ENCODE results near the gene SLC12A7.
"Not testable (repeated sequence)": the region's sequence is repeated elsewhere in the genome, so short reads cannot be mapped to it uniquely, and the experiment has no call there.

SLC12A7 gene

DNA sequence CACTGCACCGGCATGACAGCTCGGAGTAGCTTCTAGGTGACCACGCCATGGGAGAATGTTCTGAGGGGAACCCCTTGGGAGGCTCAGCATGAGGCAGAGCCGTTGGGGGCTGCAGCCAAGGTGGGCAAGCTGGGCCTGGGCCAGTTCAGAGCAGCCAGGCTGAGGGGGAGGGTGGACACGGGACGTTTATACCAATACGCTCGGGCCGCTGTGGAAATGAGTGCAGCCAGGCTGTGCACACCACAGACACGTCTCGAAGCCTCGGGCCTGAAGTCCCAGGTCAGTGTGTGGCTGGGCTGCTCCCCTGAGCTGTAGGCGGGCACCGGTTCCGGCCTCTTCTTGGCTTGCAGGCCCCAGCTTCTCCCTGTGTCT lies 28.9 kb upstream of the SLC12A7 start:
- DNase-seq (ENCODE audit: low spot score), result no peak

DNA sequence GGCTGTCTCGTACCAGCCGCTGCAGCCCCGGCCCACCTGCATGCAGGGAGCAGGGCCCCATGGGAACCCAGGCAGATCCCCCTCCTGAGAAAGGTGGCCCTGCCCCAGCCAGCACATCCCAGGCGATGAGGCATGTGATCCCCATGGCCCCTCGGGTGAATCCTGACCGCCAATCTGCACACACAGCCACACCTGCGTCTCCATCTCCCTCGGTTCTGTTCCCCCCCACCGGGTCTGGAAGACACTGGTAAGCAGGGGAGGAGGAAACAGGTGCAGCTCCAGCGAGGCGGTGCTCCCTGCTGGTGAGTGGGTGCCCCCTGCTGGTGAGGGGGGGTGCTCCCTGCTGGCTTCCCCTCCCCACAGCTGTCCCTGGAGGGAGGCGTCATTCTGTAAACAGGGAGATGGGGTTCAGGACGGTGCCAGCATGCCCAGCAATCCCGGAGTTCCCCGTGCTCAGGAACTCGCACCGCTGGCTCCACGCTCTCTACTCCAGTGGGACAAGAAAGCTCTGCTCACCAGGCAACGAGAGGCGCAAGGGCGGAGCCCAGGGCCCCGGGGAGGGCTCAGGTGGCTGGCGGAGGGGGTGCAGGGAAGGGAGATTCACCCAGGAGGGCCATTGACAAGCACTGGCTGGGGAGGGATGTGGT lies 28.4 kb upstream of the SLC12A7 start:
- DNase-seq (ENCODE audit: low spot score), result peak; percentile 58

DNA sequence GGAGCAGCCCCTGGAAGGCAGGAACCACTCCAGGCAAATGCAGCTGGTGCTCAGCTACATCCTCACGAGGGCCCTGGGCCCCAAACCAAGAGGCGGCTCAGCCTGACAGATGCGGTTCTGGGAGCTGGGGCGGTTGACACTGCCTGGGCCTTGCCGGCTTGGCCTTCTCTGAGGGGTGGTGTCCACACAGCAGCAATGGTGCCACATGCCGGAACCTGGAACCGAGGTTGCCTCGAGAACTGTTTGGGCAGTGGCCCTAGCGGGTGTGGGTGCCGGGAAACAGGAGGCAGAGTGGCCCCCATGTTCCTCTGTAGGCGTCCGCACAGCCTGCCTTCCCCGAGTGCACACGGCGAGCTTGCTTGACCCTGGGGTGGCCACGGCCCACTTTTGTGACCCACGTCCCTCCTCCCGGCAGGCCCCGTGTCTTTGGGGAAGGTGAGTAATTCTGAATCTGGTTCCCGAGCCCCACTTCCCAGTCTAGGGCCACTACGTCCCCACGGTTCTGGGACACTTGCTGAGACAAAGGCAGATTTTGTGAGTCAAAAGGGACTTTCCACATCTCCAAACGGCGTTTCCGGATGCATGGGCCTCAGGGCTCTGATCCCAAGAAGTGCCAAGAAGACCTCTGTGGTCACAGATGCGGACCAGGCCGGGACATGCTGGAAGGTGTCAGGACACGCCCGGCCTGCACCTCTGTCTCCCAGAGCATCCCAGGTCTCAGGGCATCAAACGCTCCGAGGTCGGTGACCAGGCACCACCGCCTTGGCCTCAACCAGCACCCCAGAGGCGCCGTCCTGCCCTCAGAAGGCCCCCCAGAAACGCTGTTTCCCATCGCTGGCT lies 27.7 kb upstream of the SLC12A7 start:
- DNase-seq (ENCODE audit: low spot score), result no peak

DNA sequence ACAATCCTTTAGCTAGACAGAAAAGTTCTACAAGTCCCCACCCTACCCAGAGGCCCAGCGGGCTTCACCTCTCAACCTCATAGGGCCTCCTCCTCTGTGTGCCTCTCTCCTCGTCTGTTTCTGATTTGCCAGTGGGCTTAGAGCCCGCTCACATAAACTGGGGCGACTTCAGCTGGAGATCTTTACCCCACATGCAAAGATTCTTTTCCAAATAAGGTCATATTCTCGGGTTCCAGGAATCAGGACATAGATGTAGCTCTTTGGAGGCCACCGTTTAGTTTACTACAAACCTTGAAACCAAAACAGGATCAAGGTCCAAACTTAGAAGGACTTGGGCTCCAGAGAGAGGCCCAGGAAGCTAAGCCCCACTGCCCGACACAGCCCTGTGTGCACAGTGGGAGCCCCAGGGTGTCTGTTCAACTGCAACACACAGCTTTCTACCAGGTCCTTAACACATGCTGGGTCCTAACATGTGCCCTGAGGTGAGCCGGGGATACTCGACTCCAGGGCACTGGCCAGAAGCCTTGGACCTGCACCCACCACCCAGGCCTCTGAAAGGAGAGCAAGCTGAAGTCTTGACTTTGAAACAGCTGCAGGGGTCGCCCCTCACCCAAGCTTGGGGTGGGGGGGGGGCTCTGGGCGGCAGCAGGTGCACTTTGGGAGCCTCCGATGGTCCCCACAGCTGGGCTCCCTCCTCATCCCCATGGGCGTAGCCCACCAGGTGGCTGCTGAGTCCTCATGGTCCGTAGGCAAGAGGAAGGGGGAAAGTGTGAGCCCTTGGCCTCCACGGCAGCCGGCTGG lies 26.8 kb upstream of the SLC12A7 start:
- no peak for DNase-seq (ENCODE audit: low spot score)

DNA sequence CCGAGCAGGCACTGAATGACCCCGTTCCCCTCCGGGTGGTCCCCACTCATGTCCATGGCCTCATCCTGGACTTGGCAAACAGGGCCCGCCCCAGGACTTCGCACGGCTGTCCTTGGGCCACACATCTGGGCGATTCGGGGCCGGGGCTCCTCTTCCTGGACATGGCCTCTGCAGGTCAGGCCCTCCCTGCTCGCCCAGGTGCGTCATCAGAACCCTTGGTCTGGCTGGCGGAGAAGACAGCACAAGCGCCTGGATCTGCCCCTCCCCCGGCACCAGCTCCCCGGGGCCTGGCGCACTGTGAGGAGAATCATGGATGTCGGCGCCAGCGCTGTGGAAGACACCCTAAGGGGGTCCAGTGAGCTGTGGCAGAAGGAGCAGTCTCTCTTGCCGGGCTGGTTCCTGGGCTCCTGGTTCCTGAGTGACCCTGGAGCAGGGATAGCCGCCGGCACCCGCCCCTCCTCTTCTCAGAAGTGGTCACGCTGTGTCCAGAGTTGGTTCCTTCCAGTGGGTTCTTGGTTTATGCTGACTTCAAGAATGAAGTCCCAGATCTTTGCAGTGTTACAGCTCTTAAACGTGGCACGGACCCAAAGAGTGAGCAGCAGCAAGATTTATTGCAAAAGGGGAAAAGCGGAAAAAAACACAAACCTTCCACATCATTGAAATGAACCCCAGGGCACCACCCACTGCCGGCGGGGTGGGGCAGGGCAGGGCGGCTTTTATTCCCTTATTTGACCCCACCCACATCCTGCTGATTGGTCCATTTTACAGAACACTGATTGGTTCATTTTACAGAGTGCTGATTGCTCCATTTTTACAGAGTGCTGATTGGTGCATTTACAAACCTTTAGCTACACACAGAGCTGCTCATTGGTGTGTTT lies 25.9 kb upstream of the SLC12A7 start:
- no peak for DNase-seq (ENCODE audit: low spot score)

DNA sequence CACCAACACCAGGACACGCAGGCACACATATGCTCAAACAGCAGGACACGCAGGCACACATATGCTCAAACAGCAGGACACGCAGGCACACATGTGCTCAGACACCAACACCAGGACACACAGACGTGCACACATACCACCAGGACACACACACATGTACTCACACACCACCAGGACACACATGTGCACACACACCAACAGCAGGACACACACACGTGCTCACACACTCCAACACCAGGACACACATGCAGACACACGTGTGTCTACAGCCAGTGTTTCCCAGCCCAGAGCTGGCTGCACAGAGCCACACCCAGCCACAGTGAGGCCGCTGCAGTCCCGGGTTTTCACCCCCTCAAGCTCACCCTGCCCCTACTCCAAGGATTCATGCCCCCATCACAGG lies 25.0 kb upstream of the SLC12A7 start:
- no peak for DNase-seq (ENCODE audit: low spot score)

DNA sequence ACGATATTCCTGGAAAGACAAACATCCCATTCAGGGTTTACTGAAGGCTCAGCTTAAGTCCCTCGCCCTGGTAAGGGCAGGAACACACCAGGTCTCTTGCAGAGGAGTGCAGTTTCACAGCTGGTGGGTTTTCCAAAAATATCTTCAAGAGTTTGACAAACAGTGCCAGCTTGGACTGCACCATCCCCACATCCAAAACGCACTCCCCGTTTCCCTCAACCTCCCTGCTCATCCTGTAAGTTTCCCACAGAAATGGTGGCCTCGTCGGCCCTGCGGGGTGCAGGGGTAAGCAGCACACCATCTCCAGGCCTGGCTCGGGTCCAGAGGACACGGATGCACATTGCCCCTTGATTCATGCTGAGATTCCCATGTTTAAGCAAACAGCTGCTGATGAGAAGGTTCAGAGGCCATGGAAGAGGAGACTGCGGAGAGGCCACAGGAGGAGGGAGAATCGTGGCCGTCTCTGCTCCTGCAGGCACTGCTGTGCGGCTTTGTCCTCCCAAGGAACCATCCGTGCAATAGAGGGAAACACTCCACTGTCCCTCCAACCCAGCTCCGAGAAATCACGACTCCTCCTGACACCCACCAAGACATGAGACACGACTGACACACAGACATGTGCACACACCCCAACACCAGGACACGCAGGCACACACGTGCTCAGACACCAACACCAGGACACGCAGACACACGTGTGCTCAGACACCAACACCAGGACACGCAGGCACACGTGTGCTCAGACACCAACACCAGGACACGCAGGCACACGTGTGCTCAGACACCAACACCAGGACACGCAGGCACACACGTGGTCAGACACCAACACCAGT lies 24.0 kb upstream of the SLC12A7 start:
- DNase-seq (ENCODE audit: low spot score), result no peak

DNA sequence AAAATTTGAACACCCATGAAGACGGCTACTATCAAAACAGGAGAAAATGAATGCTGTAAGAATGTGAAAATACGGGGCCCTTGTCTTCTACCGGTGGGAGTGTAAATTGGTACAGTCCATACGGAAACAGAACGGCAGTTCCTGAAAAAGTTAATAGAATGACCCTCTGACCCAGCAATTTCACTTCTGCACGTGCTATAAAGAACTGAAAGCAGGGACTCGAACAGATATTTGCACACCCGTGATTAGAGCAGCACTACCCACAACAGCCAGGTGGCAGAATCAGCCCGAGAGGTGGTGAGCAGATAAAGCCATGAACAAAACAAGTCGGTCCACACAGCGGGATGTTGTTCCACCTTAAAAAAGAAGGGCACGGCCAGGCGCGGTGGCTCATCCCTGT lies 22.6 kb upstream of the SLC12A7 start:
- DNase-seq (ENCODE audit: low spot score), result no peak

DNA sequence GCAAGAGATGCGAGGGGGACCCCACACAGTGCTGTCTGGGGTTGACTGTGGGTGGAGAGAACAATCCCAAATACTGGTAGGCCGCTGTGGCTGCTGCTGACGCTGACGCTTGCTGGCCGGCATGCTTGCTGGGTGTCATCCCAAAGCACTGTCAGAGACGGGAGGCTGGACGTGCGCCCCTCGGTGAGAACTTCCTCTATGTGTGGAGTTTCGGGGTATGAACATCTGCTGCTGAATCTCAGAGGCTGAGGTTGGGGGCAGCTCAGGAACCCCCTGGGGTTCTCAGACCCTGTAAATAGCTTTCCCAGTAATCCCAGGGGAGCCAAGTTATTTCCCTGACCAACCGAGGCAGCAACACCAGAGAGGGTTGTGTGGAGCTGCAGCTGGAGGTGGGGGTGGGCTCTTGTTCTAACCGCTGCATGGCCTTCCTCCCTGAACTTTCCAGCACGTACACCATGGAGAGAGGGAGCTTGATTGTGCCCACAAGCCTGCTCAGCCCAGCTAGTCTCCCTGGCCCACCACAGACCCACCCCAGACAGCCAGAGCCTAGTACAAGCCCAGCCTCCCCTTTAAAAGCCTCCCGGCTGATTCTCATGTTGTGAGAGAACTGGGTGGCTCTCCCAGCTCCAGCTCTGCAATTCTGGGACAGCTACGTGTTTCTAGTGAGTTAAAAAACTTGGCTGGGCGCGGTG lies 21.8 kb upstream of the SLC12A7 start:
- DNase-seq (ENCODE audit: low spot score), result no peak

DNA sequence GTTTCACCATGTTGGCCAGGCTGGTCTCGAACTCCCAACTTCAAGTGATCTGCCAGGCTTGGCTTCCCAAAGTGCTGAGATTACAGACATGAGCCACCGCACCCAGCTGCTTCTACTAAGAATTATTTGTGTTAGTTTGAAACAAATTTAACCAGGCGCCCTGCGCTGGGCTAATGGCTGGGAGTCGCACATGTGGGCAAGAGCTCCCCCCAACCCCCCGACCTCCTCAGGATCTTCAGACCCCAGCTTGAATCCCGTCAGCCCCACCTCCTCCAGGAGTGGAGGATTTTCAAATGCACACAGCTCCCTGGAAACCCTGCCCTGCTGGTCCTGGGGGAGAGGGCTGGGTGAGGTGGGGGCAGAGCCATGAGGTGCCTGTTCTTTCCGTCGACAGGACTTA lies 21.2 kb upstream of the SLC12A7 start:
- DNase-seq (ENCODE audit: low spot score), result no peak

DNA sequence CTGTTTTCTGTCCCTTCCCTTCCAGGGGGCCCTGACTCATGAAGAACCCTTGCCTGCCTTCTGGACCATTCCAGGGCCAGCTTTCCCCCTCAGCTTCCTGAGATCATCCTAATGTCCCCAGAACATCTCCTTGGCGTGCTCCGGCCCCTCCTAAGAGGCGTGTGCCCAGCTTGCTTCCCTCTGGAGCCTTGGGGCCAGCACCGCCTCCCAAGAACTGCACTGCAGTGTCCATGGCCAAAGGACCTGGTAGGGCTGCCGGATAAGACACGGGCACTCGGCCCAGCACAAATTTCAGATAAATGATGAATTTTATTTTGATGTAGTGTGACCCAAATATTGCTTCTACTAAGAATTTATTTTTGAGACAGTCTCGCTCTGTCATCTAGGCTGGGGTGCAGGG lies 20.7 kb upstream of the SLC12A7 start:
- DNase-seq (ENCODE audit: low spot score), result no peak

DNA sequence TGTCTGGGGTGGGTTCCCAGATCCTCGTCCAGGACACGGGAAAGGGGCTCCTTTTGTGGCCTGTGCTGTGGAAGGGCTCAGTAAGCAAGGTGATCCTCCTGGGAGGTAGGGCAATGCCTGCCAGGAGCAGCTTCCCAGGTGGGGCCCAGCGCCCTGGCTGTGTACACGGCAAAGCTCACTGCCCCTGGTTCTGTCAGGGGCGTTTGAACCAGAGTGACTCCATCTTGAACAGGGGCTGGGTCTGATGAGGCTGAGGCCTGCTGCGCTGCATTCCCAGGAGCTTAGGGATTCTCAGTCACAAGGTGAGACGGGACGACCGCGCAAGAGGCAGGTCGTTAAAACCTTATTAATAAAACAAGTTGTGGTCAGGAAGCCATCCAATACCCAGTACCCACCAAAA lies 19.9 kb upstream of the SLC12A7 start:
- DNase-seq (ENCODE audit: low spot score), result no peak

DNA sequence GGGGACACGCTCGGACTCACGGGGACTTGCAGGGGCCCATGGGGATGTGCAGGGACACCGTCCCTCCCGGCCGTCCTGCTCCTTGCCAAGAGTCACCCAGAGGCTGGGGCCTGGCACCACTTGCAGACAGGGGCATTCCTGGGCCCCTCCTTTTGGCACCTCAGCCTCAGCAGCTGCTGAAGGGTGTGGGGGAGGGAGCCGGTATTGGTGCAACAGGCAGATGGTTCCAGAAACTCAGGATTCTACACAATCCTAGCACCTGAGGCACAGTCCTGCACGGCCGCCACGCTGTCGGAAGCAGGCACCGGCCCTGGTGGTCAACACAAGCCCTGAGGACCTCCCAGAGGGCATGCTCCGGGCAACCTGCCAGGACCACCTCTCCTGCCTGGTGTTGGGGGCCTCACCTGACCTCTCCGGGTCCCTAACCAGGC lies 19.3 kb upstream of the SLC12A7 start:
- no peak for DNase-seq (ENCODE audit: low spot score)

DNA sequence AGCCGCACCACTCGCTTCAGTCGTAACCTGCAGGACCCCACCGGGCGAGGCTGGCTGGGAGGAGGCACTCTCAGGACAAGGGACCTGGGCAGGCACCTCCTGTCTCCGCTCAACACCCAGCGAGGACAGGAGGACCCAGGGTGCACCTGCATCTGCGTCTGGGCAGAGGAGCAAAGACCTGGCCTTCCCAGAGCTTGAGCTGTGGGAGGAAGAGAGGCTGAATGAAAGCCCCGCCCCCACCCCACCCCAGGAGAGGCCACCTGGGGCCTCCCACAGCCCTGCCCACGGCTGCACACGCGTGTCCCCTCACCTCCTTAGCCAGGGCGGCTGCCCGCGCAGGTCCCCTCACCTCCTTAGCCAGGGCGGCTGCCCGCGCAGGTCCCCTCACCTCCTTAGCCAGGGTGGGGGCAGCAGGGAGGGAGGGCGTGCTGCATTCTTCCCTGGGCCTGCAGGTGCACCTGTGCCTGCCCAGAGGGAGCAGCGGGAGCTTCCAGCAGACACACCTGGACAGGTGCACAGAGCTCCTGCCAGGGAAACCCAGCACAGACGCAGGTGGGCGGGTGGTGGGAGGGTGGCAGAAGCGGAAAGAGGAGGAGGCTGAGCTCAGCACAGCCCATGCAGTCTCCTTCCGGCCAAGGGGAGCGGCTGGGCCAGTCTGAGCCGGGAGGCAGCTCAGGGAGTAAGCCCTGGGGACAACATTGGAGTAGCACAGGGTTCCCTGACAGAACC lies 18.5 kb upstream of the SLC12A7 start:
- DNase-seq (ENCODE audit: low spot score), result no peak

DNA sequence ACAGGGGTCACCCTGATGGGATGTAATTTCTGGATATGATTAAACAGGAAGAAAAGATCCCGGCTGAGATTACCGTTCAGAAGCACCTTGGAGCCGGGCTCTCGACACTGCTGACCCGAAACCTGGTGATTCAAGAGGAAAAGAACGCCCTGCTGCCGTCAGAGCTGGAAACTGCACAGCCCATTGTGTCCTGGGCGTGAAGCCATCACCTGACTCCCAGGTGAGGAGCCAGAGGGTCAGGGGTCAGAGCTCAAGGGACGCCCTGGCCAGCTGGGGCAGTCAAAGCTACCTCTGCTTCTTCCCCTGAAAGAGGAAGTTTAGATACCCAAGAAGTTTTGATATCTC lies 17.8 kb upstream of the SLC12A7 start:
- no peak for DNase-seq (ENCODE audit: low spot score)

DNA sequence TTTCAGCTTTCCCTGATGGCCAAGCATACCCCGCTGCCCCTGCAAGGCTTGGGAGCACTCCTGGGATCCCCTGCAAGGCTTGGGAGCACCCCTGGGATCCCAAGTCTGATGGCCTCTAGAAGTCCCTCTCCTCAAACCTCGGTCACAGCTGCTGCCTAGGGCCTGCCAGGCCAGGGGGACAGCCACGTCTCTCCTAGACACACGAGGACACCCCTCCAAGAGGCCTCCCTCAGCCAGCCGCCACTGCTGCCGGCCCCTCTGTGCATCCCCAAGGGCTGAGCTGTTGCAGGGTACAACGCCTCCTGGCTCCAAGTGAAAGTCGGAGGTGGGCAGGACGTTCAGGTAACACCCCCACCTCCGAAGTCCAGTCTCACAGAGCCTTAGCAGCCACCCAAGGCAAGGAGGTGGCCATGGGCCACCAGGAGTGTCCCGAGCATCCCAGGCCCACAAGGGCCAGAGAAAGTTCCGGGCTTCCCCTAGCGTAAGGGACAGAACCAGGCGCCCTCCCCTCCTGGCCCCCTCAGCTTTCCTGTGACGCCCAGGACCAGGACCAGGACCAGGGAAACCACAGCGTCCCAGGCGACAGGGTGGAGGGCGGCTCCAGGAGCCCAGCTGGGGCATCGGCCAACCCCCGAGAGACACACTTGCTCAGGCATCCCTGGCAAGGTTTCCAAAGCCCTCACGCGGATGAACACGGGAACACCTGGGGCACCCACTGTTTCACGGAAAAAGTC lies 17.3 kb upstream of the SLC12A7 start:
- no peak for DNase-seq (ENCODE audit: low spot score)

DNA sequence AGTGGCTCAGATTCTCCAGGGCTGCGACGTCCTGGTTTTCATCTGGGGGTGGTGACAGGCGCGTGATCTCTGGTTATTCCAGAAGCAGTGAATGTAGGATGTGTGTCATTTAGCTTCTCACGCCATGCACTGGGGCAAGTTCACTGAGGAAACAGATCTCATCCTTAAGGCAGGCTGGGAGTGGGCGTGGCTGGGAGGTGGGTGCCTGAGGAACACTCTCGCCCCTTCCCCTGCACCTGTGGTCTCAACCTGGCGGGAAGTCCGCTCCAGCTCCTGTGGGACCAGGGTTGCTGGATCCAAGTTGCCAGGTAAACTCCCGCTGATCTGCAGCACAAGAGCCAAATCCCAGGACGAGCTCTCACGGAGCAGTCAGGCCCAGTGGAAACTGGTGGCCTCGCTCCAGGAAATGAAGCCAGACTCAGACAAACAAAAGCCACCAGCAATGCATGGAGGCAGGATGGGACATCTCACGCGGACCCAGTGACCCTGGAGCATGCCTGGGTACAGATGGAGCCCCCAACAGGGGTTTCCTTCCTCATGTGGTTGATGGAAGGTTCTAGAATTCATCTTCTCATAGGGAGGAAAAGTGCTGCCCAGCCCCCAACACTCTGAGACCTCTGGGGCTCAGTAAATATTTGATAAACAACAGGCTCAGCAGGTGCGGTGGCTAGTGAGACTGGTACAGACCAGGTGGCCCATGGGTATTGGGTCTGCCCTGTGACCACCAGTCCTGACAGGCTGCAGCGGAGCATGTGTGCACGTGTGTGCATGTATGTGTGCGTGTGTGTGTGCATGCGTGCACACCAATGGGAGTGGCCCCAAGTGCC lies 16.3 kb upstream of the SLC12A7 start:
- DNase-seq (ENCODE audit: low spot score), result no peak

DNA sequence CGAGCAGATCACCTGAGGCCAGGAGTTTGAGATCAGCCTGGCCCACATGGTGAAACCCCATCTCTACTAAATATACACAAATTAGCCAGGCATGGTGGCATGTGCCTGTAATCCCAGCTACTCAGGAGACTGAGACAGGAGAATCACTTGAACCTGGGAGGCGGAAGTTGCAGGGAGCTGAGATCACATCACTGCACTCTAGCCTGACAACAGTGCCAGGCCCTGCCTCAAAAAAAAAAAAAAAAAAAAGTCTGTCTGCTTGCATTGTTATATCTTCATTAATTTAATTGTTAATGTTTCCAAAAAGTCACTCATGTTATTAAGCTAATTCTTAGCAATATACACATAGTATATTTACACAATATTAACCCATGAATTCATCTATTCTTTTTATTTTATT lies 13.8 kb upstream of the SLC12A7 start:
- DNase-seq (ENCODE audit: low spot score), result not testable (repeated sequence)
